ENCODE data around the gene DAB1.

DAB1 gene

DNA sequence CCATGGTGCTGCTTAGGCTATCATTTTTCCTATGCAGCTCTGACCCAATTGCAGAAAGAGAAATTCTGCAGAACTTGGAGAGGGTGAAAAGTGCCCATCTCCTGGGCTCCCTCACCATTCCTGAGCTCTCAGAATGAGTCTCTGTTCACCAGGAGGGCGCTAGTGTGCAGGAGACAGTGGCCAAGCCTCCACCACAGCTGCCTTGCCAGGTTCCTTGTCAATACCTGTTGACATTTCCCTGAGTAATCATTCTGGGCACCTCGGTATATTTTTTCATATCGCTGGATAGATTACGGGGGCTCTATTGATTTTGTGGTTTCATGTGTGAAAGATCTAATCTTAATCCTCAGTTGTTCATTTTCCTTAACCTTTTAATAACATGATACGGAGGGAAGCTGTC, 445.0 kb downstream of the DAB1 start:
- TF ChIP-seq, protein P1, sequence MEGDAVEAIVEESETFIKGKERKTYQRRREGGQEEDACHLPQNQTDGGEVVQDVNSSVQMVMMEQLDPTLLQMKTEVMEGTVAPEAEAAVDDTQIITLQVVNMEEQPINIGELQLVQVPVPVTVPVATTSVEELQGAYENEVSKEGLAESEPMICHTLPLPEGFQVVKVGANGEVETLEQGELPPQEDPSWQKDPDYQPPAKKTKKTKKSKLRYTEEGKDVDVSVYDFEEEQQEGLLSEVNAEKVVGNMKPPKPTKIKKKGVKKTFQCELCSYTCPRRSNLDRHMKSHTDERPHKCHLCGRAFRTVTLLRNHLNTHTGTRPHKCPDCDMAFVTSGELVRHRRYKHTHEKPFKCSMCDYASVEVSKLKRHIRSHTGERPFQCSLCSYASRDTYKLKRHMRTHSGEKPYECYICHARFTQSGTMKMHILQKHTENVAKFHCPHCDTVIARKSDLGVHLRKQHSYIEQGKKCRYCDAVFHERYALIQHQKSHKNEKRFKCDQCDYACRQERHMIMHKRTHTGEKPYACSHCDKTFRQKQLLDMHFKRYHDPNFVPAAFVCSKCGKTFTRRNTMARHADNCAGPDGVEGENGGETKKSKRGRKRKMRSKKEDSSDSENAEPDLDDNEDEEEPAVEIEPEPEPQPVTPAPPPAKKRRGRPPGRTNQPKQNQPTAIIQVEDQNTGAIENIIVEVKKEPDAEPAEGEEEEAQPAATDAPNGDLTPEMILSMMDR (conservative IDR thresholded peaks at IDR 0.05; ENCODE audit: low read length) = no peak
- DNase-seq (ENCODE audit: low read depth) = no peak
- no peak overlapping the region for H3K4me3 ChIP-seq (ENCODE audit: low read length)

DNA sequence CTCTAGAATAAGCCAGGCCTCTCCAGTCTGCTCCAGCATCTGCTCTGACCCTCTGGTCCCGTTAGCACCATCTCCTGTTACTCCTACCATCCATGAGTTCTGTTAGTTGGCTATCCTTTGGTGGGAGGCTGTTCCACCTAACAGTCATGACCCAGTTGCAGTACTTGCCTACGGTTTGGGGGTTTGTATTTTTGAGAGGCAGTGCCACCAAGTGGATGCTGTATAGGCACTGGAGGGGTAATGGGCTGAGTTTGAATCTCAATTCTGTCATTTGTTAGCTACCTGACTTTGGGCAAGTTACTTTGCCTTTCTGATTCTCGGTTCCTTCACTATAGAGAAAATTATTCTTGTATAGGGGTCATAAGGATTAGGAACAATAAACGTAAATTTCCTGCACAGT, 445.9 kb downstream of the DAB1 start:
- H3K4me3 ChIP-seq (ENCODE audit: low read length) = no peak overlapping the region
- no peak for DNase-seq (ENCODE audit: low read depth)
- TF ChIP-seq, protein P1 (conservative IDR thresholded peaks at IDR 0.05; ENCODE audit: low read length) = peak; percentile 37

DNA sequence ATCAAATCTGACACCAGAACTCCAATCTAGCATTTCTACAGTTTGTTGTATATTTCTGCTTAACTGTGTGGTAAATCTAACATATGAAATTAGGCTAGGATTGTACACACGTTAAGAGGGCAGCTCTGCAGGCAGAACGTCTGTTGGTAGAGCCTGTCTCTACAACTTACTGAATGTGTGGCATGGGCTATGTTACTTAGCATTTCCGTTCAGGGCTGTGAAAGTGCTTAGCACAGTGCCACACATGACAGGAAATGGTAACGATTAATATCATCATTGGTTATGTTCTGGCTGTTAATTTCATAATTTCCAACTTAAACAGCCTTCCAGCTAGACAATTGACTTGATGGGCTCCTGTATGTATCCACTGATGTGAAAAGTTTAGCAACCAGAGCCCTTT, 448.4 kb downstream of the DAB1 start:
- no peak overlapping the region for H3K4me3 ChIP-seq (ENCODE audit: low read length)
- TF ChIP-seq, protein P1 (conservative IDR thresholded peaks at IDR 0.05; ENCODE audit: low read length) = no peak
- no peak for DNase-seq (ENCODE audit: low read depth)

DNA sequence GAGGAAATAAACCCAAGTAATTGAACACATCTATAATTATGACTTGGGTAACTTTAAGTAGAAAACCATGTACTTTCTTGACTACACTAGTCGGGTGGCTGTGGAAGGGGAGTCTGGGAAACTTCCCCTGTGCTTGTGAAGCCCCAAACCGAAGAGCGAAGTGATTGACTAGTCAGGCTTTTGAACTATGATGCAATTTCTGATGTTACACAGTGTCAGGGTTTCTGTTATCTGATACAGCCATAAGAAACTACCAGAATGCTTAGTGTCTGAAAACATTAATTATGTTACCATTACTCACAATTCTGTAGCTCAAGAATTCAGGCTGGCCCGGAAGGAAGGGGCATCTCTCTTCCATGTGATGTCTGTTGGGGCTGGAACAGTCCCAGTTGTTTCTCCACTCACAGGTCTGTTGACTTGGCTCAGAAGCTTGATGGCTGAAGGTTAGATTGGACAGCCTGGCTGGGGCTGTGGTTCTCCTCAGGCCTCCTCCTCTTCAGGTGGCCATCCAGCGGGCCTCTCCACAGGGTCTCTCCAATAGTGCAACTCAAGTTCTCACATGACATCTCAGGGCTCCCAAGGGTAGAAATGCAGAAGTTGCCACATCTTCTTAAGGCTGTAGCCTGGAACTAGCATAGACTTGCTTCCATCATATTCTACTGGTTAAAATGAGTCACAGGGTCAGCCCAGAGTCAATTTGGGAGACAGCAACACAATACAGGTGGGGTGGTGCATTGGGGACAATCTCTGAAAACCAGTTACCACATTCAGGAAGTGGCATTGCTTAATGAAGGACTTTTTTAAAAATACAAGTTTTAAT, 449.7 kb downstream of the DAB1 start:
- TF ChIP-seq, protein P1 (conservative IDR thresholded peaks at IDR 0.05; ENCODE audit: low read length) = no peak
- no peak overlapping the region for H3K4me3 ChIP-seq (ENCODE audit: low read length)
- DNase-seq (ENCODE audit: low read depth) = peak; percentile 11

DNA sequence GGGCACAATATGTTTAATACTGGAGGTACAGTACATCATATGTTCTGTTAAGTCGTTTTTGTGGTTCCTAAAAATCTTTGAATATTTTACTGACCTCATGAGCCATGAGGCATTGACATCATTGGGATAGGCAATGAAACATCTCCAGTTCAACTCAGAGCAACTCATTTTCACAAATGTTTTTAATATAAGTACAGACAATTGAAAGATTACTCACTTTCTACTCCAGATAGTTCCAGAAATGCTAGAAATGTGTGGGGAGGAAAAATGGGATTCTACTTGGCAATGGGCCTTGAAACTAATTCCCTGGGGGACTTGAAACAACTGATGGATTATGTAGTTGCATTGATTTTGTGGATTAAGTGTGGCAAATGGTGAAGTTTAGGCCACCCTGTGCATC, 450.9 kb downstream of the DAB1 start:
- H3K4me3 ChIP-seq (ENCODE audit: low read length) = no peak overlapping the region
- TF ChIP-seq, protein P1 (conservative IDR thresholded peaks at IDR 0.05; ENCODE audit: low read length) = no peak
- peak; percentile 77 for DNase-seq (ENCODE audit: low read depth)

DNA sequence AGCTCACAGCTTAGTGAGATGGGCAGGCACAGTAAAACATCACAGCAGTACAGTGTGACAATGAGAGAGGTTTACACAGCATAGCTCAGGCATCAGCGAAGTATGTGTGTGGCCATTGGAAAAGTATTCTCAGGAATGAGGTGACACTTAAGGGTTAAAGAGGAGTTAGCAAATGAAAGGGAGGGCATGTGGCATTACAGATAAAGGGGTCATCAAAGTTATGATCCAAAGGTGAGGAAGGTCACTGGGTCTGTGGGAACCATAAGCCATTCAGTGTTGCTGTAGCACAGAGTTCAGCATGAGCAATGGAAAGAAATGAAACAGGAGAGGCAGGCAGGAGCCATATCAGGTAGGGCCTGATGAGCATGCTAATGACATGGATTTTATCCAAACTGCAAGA, 453.6 kb downstream of the DAB1 start:
- DNase-seq (ENCODE audit: low read depth) = no peak
- TF ChIP-seq, protein P1 (conservative IDR thresholded peaks at IDR 0.05; ENCODE audit: low read length) = no peak
- H3K4me3 ChIP-seq (ENCODE audit: low read length) = no peak overlapping the region

DNA sequence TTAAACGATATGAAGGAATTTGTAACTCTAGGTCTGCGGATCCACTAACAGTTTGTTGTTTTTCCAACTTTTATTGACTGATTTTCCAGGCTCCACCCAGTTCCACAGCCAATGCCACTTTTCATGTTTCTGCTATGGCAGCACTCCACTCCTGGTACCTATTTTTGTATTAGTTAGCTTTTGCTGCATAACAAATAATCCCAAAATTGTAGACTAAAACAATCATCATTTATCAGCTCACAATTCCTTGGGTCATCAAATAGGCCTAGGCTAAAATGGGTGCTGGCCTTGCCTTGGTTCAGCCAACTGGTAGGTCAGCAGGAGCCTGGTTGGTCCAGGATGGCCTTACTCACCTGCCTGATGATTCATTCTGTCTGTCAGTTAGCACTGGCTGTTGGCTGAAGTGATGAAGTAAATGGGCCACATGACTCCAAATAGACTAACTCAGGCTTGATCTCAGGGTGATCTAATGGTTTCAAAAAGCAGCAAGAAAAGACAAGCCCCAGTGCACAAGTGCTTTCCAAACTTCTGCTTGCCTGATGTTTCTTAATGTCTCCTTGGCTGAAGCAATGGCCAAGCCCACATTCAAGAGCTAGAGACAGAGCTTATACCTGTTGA, 454.9 kb downstream of the DAB1 start:
- no peak for DNase-seq (ENCODE audit: low read depth)
- TF ChIP-seq, protein P1 (conservative IDR thresholded peaks at IDR 0.05; ENCODE audit: low read length) = no peak
- H3K4me3 ChIP-seq (ENCODE audit: low read length) = no peak overlapping the region

All from AG10803 (cell line).